D721Med (cell line): ENCODE measurements around the gene GBA3.

Source experiments
- DNase-seq: peaks from one replicate; pipeline ENCODE4 v3.0.0; 2011; ENCODE audit warnings: low spot score; ENCODE audit not compliant: insufficient read length
- FAIRE-seq: peaks from 2 replicates; lab custom pipeline; 2011; peaks lifted over from hg19 to GRCh38; lab: Jason Lieb, UNC
- TF ChIP-seq, protein P1 (sequence below): IDR thresholded peaks from 2 replicates; pipeline ENCODE4 v1.5.1; 2012; ENCODE audit warnings: mild to moderate bottlenecking, control low read depth; ENCODE audit not compliant: insufficient read depth; ENCODE audit errors: missing control alignments

Gene GBA3

DNA sequence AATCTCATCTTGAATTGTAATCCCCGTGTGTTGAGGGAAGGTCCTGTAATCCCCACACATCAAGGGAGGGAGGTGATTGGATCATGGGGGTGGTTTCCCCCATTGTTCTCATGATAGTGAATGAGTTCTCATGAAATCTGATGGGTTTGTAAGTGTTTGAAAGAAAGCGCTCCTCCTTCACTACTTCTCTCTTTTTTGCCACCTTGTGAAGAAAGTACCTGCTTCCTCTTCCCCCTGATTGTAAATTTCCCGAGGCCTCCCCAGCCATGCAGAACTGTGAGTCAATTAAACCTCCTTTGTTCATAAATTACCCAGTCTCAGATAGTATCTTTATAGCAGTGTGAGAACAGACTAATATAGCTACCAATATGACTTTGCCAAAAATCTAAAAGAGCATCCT lies 41.1 kb downstream of the GBA3 start:
- FAIRE-seq (no peak), DNase-seq (no peak)
- TF ChIP-seq, protein P1, sequence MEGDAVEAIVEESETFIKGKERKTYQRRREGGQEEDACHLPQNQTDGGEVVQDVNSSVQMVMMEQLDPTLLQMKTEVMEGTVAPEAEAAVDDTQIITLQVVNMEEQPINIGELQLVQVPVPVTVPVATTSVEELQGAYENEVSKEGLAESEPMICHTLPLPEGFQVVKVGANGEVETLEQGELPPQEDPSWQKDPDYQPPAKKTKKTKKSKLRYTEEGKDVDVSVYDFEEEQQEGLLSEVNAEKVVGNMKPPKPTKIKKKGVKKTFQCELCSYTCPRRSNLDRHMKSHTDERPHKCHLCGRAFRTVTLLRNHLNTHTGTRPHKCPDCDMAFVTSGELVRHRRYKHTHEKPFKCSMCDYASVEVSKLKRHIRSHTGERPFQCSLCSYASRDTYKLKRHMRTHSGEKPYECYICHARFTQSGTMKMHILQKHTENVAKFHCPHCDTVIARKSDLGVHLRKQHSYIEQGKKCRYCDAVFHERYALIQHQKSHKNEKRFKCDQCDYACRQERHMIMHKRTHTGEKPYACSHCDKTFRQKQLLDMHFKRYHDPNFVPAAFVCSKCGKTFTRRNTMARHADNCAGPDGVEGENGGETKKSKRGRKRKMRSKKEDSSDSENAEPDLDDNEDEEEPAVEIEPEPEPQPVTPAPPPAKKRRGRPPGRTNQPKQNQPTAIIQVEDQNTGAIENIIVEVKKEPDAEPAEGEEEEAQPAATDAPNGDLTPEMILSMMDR: no peak

DNA sequence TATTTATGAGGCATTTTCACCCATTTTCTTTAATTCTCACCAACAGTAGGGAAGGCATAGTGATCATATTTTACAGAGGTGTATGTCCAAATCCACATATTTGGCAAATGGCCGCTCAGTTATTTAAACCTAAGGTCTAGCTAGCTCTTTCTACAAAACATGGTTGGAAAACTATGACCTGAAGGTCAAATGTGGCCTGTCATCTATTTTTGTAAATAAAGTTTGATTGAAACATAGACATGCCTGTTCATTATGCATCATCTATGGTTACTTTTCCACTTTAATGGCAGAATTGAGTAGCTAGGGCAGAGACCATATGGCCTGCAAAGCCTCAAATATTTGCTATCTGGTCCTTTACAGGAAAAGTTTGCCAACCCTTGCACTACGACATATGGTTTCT lies 44.2 kb downstream of the GBA3 start:
- DNase-seq (no peak), FAIRE-seq (no peak)
- TF ChIP-seq, protein P1: no peak

DNA sequence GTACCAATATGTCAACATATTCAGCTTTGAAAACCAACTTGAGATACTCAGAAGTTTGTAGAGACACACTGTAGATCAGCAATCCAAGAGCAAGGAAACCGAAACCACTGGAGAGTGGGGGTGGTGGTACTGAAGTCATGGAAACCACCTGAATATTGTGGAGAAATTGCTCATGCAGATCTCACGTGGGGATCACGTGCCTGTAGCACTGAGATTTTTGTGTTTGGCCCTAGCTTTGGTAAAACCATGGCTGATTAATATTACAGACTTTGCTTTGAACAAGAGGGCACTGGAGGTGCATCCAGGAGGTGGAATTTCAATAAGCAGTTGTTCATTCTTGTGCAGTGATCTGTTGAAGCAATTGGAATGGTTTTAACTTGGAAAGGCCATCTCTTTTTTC lies 47.2 kb downstream of the GBA3 start:
- TF ChIP-seq, protein P1: no peak
- DNase-seq (no peak), FAIRE-seq (no peak)

DNA sequence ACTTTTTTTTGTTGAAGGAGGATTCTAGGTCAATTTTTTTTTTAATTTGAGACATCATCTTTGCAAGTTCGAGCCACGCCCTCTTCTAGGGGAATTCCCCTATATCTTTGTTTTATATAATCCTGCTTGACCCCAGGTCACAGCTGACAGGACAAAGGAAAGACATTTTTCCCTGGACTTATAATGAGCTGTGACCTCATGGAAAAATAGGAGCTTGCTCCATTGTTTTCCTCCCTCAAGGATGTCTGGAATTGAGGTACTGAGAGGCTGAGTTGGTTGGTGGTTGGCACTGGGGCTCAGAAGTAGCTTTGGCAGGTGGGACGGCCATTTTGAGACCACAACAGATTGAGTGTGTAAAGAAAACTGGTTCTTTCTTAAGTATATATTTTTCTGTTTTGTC lies 49.0 kb downstream of the GBA3 start:
- FAIRE-seq: no peak
- TF ChIP-seq, protein P1: no peak
- DNase-seq: no peak

DNA sequence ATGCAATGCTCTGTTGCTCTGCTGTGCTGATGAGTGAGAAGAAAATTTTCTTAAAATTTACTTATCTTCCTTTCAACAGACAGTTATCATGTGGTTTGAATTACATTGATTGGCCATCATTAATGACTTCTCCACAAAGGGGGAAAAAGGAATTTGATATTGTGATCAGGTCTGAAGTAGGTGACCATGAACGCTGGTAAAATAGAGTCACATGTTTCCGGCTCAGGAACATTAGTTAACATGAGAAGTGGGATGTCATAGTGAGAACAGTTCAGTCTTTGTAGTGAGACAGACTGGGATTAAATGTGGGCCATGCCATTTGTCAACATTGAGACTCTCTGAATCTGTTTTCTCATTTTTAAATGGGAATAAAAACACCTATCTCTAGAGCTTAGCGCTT lies 50.6 kb downstream of the GBA3 start:
- DNase-seq (no peak), FAIRE-seq (no peak)
- TF ChIP-seq, protein P1: no peak

DNA sequence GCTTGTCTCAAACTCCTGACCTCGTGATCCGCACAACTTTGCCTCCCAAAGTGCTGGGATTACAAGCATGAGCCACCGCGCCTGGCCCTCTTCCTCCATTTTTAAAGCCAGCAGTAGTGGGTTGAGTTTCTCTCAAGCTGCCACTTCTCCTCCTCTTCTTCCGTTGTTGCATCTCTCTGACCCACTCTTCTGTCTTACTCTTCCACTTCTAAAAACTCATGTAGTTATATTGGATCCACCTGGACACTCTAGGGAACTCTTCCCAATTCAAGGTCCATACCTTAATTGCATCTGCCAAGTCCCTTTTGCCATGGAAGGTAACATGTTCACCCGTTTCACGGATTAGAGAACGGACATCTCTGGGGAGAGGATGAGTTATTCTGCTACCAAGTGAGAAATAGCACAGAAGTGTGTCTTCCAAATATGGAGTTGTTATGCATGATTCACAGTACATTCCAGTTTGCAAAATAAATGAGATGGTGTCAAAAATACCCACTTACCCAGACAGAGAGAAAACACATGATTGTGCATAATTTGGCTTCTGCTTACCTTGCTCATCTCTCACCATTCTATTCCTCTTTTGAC lies 51.8 kb downstream of the GBA3 start:
- DNase-seq (no peak), FAIRE-seq (no peak)
- TF ChIP-seq, protein P1: no peak

DNA sequence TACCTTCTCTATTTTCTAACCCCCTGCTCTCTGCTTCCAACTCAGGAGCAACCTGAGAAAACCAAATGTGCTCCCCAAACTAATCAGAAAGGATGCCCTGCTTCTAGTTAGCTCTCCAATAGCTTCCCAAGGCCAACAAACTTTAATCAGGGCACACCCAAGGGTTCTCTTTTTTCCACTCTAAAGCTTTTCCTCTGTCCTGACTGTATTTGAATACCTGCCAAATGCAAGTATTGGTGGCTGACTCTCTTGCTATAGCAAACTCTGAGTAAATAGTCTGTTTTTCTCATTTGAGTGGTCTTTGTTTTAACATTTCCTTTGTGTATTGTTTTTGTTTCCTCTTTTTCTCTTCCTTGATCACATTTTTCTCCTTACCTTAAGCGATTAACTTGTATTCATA lies 52.5 kb downstream of the GBA3 start:
- DNase-seq (no peak), FAIRE-seq (no peak)
- TF ChIP-seq, protein P1: no peak
